Endothelial cell of umbilical vein (primary cell): ENCODE measurements around the gene TENT4A.

ENCODE experiments used
- CTCF ChIP-seq, 2 donors: IDR thresholded peaks; 1 replicate in 1 of 2; 2 replicates in 1 of 2; pipeline ENCODE4 v1.5.1; 2011; ENCODE audit warnings: low read length in 2 of 2, mild to moderate bottlenecking in 2 of 2, moderate library complexity in 2 of 2, control low read depth in 1 of 2, inconsistent platforms in 1 of 2, low read depth in 1 of 2; ENCODE audit not compliant: insufficient read depth in 1 of 2; ENCODE audit errors: extremely low read depth in 1 of 2
- EZH2 ChIP-seq: IDR thresholded peaks from 2 replicates; pipeline ENCODE4 v1.6.1; 2012; ENCODE audit warnings: borderline replicate concordance, low read depth, mild to moderate bottlenecking, moderate library complexity, low read length, inconsistent platforms; ENCODE audit not compliant: severe bottlenecking
- FOS ChIP-seq: IDR thresholded peaks from 2 replicates; pipeline ENCODE4 v1.6.1; 2011; ENCODE audit warnings: mild to moderate bottlenecking, low read length, moderate library complexity, borderline replicate concordance; ENCODE audit not compliant: insufficient read depth
- GATA2 ChIP-seq: IDR thresholded peaks from 2 replicates; pipeline ENCODE4 v1.7.0; 2011; ENCODE audit warnings: low read depth, mild to moderate bottlenecking, moderate library complexity, mixed read lengths, low read length; ENCODE audit not compliant: insufficient read length, insufficient read depth
- MAX ChIP-seq: IDR thresholded peaks from 2 replicates; pipeline ENCODE4 v1.6.1; 2011; ENCODE audit not compliant: insufficient read depth, insufficient read length
- POLR2A ChIP-seq: IDR thresholded peaks from 2 replicates; pipeline ENCODE4 v1.6.1; 2012; ENCODE audit warnings: low read depth, mild to moderate bottlenecking, control low read depth, low read length
- POLR2AphosphoS5 ChIP-seq: IDR thresholded peaks from 2 replicates; pipeline ENCODE4 v1.6.1; 2012; ENCODE audit warnings: low read depth, mild to moderate bottlenecking, control low read depth, low read length, moderate library complexity; ENCODE audit not compliant: insufficient read depth

GRCh38 chr5:6712142-6712576, 1.1 kb upstream of the TENT4A start:
- TF ChIP-seq POLR2A (no peak), CTCF (IDR thresholded peaks at IDR 0.05; ENCODE audit: extremely low read depth in 1 of 2, insufficient read depth in 1 of 2, low read depth in 1 of 2, low read length in 2 of 2) (no peak), MAX (no peak), EZH2 (no peak), FOS (no peak), POLR2AphosphoS5 (no peak), GATA2 (no peak)
